Measurements from ENCODE around the gene C1orf21.

DNA sequence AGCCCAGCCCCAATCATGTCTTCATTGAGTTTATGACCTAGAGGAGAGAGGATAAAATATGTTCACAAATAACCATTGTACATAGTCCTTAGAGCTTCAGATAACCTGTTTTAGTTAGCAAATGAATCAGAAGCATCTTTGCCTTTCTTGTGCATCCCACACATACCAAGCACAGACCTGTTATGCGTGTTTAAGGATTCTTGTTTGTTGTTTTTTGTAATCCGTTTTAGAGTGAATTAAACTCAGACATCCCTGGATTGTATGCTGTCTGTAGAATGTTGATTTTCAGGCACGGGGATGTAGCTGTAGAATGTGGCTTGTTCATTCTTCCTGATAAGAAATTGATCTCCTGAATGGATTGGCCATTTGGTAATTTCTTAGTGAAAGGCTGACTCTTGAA, 232.0 kb downstream of the C1orf21 start:
- TF ChIP-seq, protein P1, sequence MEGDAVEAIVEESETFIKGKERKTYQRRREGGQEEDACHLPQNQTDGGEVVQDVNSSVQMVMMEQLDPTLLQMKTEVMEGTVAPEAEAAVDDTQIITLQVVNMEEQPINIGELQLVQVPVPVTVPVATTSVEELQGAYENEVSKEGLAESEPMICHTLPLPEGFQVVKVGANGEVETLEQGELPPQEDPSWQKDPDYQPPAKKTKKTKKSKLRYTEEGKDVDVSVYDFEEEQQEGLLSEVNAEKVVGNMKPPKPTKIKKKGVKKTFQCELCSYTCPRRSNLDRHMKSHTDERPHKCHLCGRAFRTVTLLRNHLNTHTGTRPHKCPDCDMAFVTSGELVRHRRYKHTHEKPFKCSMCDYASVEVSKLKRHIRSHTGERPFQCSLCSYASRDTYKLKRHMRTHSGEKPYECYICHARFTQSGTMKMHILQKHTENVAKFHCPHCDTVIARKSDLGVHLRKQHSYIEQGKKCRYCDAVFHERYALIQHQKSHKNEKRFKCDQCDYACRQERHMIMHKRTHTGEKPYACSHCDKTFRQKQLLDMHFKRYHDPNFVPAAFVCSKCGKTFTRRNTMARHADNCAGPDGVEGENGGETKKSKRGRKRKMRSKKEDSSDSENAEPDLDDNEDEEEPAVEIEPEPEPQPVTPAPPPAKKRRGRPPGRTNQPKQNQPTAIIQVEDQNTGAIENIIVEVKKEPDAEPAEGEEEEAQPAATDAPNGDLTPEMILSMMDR (IDR thresholded peaks at IDR 0.05 in 4 of 5, conservative IDR thresholded peaks at IDR 0.05 in 1 of 5), result no peak
- no peak for TF ChIP-seq POLR2A (IDR thresholded peaks at IDR 0.05)

Data from gastrocnemius medialis (tissue), 4 donors.